ENCODE measurements around the gene ASPSCR1.

The ASPSCR1 gene

DNA sequence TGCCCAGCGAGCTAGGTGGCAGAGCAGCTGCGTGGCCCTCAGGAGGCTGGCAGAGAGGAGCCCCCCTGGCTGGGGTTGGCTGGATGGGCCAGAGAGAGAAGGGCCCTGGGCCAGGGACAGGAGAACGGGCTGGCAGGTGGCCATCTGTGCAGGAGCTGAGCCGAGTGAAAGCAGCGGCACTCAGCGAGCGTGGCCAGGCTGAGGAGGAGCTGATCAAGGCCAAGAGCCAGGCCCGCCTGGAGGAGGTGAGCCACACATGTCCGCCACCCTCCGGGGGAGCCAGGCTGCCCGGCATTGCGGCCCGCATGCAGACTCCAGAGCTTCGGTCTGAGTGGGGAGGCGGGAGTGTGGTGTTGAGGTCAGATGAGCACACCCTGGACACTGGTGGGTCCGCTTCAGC is 52.0 kb downstream of the ASPSCR1 start:
- Histone ChIP-seq H3K4me1 (peaks cover 44% of the 10 kb centered on the region), H3K27me3 (peaks cover 17% of the 10 kb centered on the region; the same call in 1 of the 2 replicates), H3K36me3 (peaks cover 46% of the 10 kb centered on the region), H3K9ac (no peak overlapping the region), H3K9me3 (no peaks in the 10 kb centered on the region), H3K4me3 (no peak overlapping the region), H4K20me1 (peaks cover 25% of the 10 kb centered on the region), H3K4me2 (peak overlapping the region; percentile 94), H3K27ac (no peak overlapping the region)
- TF ChIP-seq Cebpa-rat (IDR thresholded peaks at IDR 0.05): no peak

DNA sequence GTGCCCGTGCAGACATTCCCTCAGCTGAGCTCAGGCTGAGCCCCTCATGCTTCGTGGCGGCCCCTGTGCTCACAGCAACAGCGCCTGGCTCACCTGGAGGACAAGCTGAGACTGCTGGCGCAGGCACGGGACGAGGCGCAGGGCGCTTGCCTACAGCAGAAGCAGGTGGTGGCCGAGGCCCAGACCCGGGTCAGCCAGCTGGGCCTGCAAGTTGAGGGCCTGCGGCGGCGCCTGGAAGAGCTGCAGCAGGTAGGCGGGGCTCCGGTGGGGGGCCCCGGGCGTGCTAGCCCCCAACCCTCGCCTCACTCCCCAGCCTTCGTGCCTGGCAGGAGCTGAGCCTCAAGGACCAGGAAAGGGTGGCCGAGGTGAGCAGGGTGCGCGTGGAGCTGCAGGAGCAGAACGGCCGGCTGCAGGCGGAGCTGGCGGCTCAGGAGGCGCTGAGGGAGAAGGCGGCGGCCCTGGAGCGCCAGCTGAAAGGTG is 52.6 kb downstream of the ASPSCR1 start:
- Histone ChIP-seq H3K27me3 (peaks cover 17% of the 10 kb centered on the region; the same call in 1 of the 2 replicates), H3K4me2 (peak overlapping the region; percentile 94), H3K36me3 (peaks cover 46% of the 10 kb centered on the region), H3K4me1 (peaks cover 42% of the 10 kb centered on the region), H3K9ac (0 out of 2 replicates have a peak overlapping the region, but pooled peaks have one; percentile 23), H3K27ac (no peak overlapping the region), H3K9me3 (no peaks in the 10 kb centered on the region), H3K4me3 (peak overlapping the region; percentile 74), H4K20me1 (peaks cover 28% of the 10 kb centered on the region)
- TF ChIP-seq Cebpa-rat (IDR thresholded peaks at IDR 0.05): no peak

GRCh38 chr17:82030470-82031302 is 53.3 kb downstream of the ASPSCR1 start:
- Histone ChIP-seq H3K36me3 (peaks cover 39% of the 10 kb centered on the region), H3K4me2 (peak overlapping the region; percentile 94), H3K9ac (peak overlapping the region; percentile 63), H3K27me3 (peaks cover 17% of the 10 kb centered on the region; the same call in 1 of the 2 replicates), H4K20me1 (peaks cover 34% of the 10 kb centered on the region), H3K4me3 (peak overlapping the region; percentile 74), H3K9me3 (no peaks in the 10 kb centered on the region), H3K27ac (peak overlapping the region; percentile 60; the same call in 1 of the 2 replicates), H3K4me1 (peaks cover 45% of the 10 kb centered on the region)
- TF ChIP-seq Cebpa-rat (IDR thresholded peaks at IDR 0.05): no peak

- no peak for TF ChIP-seq Cebpa-rat (IDR thresholded peaks at IDR 0.05)
- Histone ChIP-seq H3K9me3 (no peaks in the 10 kb centered on the region), H3K4me2 (peak within 1 kb of the TSS; percentile 99), H3K4me1 (peaks cover 52% of the 10 kb centered on the region), H3K4me3 (peak within 1 kb of the TSS; percentile 74), H3K27ac (peak within 1 kb of the TSS; percentile 60), H3K9ac (peak within 1 kb of the TSS; percentile 79), H3K27me3 (peaks cover 17% of the 10 kb centered on the region; the same call in 1 of the 2 replicates), H4K20me1 (peaks cover 41% of the 10 kb centered on the region), H3K36me3 (peaks cover 32% of the 10 kb centered on the region)
These were observed 54.0 kb downstream of the ASPSCR1 start, which contains the start of gene RAC3 for GRCh38 chr17:82031303-82031884. Gene RAC3, plus strand, starts transcription at chr17:82031678. Its CDS starts 84 bp downstream, at chr17:82031762.

DNA sequence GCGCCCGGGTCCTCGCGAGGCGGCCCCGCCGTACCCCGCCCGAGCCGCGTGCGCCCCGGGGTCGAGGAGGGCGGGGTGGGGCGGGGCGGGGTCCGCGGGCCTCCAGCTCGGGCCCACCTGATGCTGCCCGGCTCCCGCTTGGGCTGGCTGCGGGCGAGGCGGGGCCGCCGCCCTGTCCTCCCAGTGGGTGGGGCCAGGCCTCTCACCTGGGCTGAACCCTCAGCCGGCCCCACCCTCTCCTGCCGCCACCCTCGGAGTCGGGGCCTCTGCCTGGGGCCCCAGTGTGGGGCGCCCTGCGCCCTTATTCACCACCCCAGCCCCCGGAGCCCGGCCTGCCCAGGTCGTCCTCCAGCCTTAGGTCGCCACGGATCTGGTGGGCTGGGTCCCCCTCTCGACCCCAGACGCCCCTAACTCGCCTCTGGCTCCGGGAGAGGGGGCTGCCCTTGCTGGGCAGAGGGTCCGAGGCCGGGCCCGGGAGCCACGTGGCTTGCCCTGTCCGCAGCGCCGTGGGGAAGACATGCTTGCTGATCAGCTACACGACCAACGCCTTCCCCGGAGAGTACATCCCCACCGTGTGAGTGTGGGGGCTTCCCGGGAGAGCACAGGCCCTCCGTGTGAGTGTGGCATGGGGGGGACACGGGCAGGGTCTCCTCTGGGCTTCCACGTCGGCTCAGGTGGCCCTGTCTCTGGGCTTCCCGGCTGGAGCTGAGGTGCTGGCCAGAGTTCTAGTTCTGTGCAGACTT is 54.6 kb downstream of the ASPSCR1 start:
- peaks cover 48% of the 10 kb centered on the region for H4K20me1 ChIP-seq
- peaks cover 57% of the 10 kb centered on the region for H3K4me1 ChIP-seq
- no peaks in the 10 kb centered on the region for H3K9me3 ChIP-seq
- peak overlapping the region; percentile 58 for H3K27ac ChIP-seq
- H3K4me2 ChIP-seq: peak overlapping the region; percentile 99
- peaks cover 26% of the 10 kb centered on the region for H3K36me3 ChIP-seq
- peak overlapping the region; percentile 79 for H3K9ac ChIP-seq
- H3K27me3 ChIP-seq: peaks cover 17% of the 10 kb centered on the region; the same call in 1 of the 2 replicates
- peak overlapping the region; percentile 74 for H3K4me3 ChIP-seq
- no peak for TF ChIP-seq Cebpa-rat (IDR thresholded peaks at IDR 0.05)

DNA sequence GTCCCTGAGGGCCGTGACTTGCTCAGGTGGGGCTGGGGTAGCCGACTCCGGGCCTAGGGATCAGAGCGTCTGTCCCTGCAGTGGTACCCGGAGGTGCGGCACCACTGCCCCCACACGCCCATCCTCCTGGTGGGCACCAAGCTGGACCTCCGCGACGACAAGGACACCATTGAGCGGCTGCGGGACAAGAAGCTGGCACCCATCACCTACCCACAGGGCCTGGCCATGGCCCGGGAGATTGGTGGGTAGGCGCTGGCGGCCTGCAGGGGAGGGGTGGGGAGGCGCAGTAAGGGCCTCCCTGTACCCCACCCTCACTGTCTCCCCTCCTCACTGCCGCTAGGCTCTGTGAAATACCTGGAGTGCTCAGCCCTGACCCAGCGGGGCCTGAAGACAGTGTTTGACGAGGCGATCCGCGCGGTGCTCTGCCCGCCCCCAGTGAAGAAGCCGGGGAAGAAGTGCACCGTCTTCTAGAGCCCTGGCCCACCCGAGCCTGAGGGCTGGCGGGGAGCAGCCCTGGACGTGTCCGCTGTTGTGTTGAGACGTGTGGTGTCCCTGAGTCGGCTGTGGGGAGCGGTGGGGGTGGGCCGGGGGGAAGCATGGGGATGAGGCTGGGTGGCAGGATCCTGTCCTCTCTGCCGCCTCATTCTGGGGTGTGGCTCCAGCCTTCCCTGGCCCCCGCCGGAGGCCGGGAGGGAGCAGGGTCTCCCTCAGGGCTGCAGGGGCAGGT is 56.1 kb downstream of the ASPSCR1 start:
- no peak overlapping the region for H3K27ac ChIP-seq
- H3K9me3 ChIP-seq: no peaks in the 10 kb centered on the region

DNA sequence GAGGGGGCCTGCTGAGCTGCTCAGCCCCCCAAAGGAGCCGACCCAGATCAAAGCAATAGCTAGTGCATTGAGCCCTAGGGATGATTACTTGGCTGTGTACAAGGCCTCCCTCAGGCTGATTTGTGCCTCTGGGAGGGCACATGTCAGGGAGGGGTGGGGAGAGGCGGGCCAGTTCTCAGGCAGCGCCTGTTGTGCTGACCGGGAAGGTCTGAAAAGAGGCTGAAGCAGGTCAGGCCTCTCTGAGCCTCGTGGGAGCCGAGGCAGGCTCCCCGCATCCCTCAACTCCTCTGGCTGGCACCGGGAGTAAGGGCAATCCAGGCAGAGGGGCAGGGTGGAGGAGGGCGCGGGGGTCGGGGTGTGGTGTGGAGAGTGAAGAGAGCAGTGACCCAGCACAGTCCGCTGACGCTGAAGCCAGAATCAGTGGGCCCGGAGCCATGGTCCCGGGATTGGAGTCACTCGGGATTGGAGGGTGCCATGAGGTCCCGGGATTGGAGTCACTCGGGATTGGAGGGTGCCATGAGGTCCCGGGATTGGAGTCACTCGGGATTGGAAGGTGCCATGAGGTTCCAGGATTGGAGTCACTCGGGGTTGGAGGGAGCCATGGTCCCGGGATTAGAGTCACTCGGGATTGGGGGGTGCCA is 57.1 kb downstream of the ASPSCR1 start:
- H3K4me3 ChIP-seq: no peak overlapping the region
- H3K4me1 ChIP-seq: peaks cover 59% of the 10 kb centered on the region
- H3K27me3 ChIP-seq: peaks cover 17% of the 10 kb centered on the region; the same call in 1 of the 2 replicates
- no peak overlapping the region for H3K27ac ChIP-seq
- peaks cover 46% of the 10 kb centered on the region for H4K20me1 ChIP-seq
- no peak for TF ChIP-seq Cebpa-rat (IDR thresholded peaks at IDR 0.05)
- H3K4me2 ChIP-seq: peak overlapping the region; percentile 1; the same call in 1 of the 2 replicates
- no peaks in the 10 kb centered on the region for H3K9me3 ChIP-seq
- no peak overlapping the region; the same call in 1 of the 2 replicates for H3K9ac ChIP-seq
- peaks cover 6% of the 10 kb centered on the region; the same call in 1 of the 2 replicates for H3K36me3 ChIP-seq

More for the DNA sequence above, 56.1 kb downstream of the ASPSCR1 start:
- Histone ChIP-seq H3K4me2 (peak overlapping the region; percentile 99; the same call in 1 of the 2 replicates), H3K36me3 (peaks cover 16% of the 10 kb centered on the region; the same call in 1 of the 2 replicates), H3K4me1 (peaks cover 63% of the 10 kb centered on the region), H3K9ac (no peak overlapping the region), H3K4me3 (no peak overlapping the region), H4K20me1 (peaks cover 48% of the 10 kb centered on the region), H3K27me3 (peaks cover 17% of the 10 kb centered on the region; the same call in 1 of the 2 replicates)
- TF ChIP-seq Cebpa-rat (IDR thresholded peaks at IDR 0.05): no peak

GRCh38 chr17:82035488-82035887 is 58.1 kb downstream of the ASPSCR1 start:
- Histone ChIP-seq H3K4me2 (peak overlapping the region; percentile 100), H3K36me3 (0 out of 2 replicates have a peak, but pooled peaks cover 5% of the 10 kb centered on the region), H3K4me3 (no peak overlapping the region), H3K4me1 (peaks cover 50% of the 10 kb centered on the region), H3K9ac (no peak overlapping the region), H3K27ac (no peak overlapping the region), H3K9me3 (no peaks in the 10 kb centered on the region), H4K20me1 (peaks cover 38% of the 10 kb centered on the region), H3K27me3 (peaks cover 17% of the 10 kb centered on the region; the same call in 1 of the 2 replicates)
- no peak for TF ChIP-seq Cebpa-rat (IDR thresholded peaks at IDR 0.05)
